ENCODE data around the gene CST7. TPM values are rescaled to one million over a fixed set of nuclear protein-coding genes. Genes with fewer than 3 reads are reported as not detected.

Gene CST7
- polyA plus RNA-seq, 1 of the 3 experiments (the other 2 are of a cell fraction), result 0.07 TPM

DNA sequence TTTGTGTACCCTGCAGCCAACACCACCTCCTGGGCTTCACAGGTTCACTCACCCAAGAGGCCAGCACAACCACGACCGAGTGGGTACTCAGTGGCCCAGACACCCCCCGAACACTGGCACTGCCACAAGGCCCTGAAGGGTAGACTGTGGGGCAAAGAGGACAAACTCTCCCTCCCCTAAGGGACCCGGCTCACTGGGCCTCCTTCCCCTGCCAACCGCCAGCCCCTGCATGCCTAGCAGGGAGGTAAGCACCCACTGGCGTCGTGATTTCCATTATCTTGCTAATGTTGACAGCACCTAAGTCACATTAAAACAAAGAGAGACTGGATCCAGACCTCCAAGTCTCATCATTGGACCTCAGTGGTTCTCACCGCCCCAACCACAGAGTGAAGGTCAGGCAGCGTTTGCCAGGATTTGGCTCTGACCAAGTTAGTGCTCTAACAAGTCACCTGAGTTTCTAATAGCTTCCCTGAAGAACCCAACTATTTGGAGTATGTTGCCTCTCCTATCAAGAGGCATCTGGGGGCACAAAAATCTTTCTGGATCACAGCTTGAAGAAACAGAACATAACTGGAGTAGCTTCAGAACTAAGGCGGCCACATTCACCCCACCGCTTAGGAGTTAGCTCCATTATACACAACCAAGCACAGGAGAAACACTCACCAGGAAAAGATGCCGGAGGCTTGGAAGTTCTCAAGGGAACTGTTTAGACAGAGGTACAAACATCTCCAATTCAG, 57.5 kb downstream of the CST7 start:
- Histone ChIP-seq H3K4me1 (ENCODE audit: control insufficient read depth in 1 of 2, insufficient read depth in 2 of 2, low read depth in 1 of 2, low read length in 1 of 2) (no peaks in the 10 kb centered on the region; a peak in 1 of 4 replicates), H3K4me3 (ENCODE audit: low read depth in 2 of 2, low read length in 1 of 2) (no peak overlapping the region), H3K9me2 (no peaks in the 10 kb centered on the region), H3K27ac (ENCODE audit: low read depth in 2 of 2, low read length in 1 of 2) (no peak overlapping the region), H3K4me2 (no peak overlapping the region), H3K9me3 (no peaks in the 10 kb centered on the region), H3K79me2 (ENCODE audit: insufficient read depth) (no peaks in the 10 kb centered on the region), H3K36me3 (replicated peaks in 1 of 2; ENCODE audit: control insufficient read depth in 1 of 2, insufficient read depth in 2 of 2, low read length in 1 of 2) (no peaks in the 10 kb centered on the region), H3K9ac (no peak overlapping the region), H2AFZ (ENCODE audit: low read depth) (no peak overlapping the region), H3F3A (replicated peaks; ENCODE audit: insufficient read depth) (no peaks in the 10 kb centered on the region), H4K20me1 (ENCODE audit: insufficient read depth) (no peaks in the 10 kb centered on the region), H3K27me3 (ENCODE audit: insufficient read depth) (no peaks in the 10 kb centered on the region)
- TF ChIP-seq FOXM1 (IDR thresholded peaks at IDR 0.05; ENCODE audit: low read depth), result no peak
- TF ChIP-seq, protein P1, sequence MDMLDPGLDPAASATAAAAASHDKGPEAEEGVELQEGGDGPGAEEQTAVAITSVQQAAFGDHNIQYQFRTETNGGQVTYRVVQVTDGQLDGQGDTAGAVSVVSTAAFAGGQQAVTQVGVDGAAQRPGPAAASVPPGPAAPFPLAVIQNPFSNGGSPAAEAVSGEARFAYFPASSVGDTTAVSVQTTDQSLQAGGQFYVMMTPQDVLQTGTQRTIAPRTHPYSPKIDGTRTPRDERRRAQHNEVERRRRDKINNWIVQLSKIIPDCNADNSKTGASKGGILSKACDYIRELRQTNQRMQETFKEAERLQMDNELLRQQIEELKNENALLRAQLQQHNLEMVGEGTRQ (IDR thresholded peaks at IDR 0.05; ENCODE audit: borderline replicate concordance, low read depth, low read length), result no peak
- TF ChIP-seq, protein P2, sequence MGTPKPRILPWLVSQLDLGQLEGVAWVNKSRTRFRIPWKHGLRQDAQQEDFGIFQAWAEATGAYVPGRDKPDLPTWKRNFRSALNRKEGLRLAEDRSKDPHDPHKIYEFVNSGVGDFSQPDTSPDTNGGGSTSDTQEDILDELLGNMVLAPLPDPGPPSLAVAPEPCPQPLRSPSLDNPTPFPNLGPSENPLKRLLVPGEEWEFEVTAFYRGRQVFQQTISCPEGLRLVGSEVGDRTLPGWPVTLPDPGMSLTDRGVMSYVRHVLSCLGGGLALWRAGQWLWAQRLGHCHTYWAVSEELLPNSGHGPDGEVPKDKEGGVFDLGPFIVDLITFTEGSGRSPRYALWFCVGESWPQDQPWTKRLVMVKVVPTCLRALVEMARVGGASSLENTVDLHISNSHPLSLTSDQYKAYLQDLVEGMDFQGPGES (IDR thresholded peaks at IDR 0.05; ENCODE audit: low read depth, low read length), result no peak
- no peak for TF ChIP-seq ELF1 (IDR thresholded peaks at IDR 0.05)
- no peak for TF ChIP-seq FOSL2 (IDR thresholded peaks at IDR 0.05; ENCODE audit: borderline replicate concordance, low read depth)
- TF ChIP-seq RFX5 (IDR thresholded peaks at IDR 0.05; ENCODE audit: low read length), result no peak
- no peak for TF ChIP-seq POLR2AphosphoS5 (IDR thresholded peaks at IDR 0.05; ENCODE audit: low read depth, low read length)
- 75% methylated on average over 11 of the region's 12 CpGs for WGBS (ENCODE audit: low lambda C conversion rate)
- POLR2A ChIA-PET, result no interaction called here
- no peak for DNase-seq
- CTCF ChIA-PET, result interaction anchor here (0.7 to 2.5 kb wide), 3 partner anchors 17 to 392 kb away, joined by 3 to 6 read pairs (median 3); no protein-coding TSS in a partner anchor

DNA sequence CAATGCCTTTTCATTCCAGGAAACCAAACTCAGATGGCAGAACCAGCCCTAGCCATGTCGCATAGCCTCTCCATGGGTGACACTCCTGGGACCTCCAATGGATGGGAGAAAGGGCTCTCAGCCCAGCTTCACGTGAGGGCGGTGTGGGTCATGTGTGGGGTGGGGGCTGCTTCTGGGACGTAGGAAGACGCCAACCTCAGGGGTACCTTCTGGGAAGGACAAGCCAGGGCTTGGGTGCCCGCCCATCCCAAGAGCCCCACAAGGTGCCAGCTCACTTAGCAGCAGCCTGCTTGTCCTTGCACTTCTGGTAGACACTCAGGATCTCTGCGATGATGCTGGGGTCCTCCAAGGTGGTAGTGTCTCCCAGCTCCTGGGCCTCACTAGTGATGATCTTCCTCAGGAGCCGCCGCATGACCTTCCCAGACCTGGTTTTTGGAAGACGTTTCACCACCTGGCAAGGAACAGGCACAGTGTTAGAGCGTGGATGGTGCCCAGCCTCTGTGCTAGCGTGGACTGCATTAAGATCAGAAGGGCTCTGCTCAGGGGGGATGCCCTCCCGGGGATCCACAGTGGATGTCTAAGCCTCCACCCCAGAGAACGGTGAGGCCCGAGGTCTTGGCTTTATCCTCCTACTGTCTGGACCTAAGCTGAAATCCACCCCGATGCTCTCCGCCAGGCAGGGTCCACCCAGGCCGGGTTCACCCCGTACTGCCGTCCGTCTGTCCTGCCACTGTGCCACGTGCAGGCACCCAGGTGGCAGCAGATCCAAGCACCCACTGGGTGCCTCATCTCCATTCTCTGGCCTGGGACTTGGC, 58.6 kb downstream of the CST7 start:
- no peaks in the 10 kb centered on the region for H3K9me2 ChIP-seq
- POLR2A ChIA-PET, result no interaction called here

More for the DNA sequence above, 58.6 kb downstream of the CST7 start:
- no peaks in the 10 kb centered on the region for H3K79me2 ChIP-seq (ENCODE audit: insufficient read depth)
- no peak overlapping the region for H3K4me2 ChIP-seq
- no peaks in the 10 kb centered on the region for H3F3A ChIP-seq (replicated peaks; ENCODE audit: insufficient read depth)
- no peaks in the 10 kb centered on the region; a peak in 1 of 4 replicates for H3K4me1 ChIP-seq (ENCODE audit: control insufficient read depth in 1 of 2, insufficient read depth in 2 of 2, low read depth in 1 of 2, low read length in 1 of 2)
- 74% methylated on average over 11 of the region's 22 CpGs for WGBS (ENCODE audit: low lambda C conversion rate)
- no peak overlapping the region for H3K27ac ChIP-seq (ENCODE audit: low read depth in 2 of 2, low read length in 1 of 2)
- H2AFZ ChIP-seq (ENCODE audit: low read depth), result no peak overlapping the region
- CTCF ChIA-PET, result interaction anchor here (0.6 to 2.7 kb wide), 3 partner anchors 12 to 71 kb away, joined by 3 to 10 read pairs (median 3); no protein-coding TSS in a partner anchor
- H3K9me3 ChIP-seq, result no peaks in the 10 kb centered on the region
- H3K9ac ChIP-seq, result no peak overlapping the region
- H3K36me3 ChIP-seq (replicated peaks in 1 of 2; ENCODE audit: control insufficient read depth in 1 of 2, insufficient read depth in 2 of 2, low read length in 1 of 2), result no peaks in the 10 kb centered on the region
- H4K20me1 ChIP-seq (ENCODE audit: insufficient read depth), result no peaks in the 10 kb centered on the region
- TF ChIP-seq, protein P3, sequence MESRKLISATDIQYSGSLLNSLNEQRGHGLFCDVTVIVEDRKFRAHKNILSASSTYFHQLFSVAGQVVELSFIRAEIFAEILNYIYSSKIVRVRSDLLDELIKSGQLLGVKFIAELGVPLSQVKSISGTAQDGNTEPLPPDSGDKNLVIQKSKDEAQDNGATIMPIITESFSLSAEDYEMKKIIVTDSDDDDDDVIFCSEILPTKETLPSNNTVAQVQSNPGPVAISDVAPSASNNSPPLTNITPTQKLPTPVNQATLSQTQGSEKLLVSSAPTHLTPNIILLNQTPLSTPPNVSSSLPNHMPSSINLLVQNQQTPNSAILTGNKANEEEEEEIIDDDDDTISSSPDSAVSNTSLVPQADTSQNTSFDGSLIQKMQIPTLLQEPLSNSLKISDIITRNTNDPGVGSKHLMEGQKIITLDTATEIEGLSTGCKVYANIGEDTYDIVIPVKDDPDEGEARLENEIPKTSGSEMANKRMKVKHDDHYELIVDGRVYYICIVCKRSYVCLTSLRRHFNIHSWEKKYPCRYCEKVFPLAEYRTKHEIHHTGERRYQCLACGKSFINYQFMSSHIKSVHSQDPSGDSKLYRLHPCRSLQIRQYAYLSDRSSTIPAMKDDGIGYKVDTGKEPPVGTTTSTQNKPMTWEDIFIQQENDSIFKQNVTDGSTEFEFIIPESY (IDR thresholded peaks at IDR 0.05; ENCODE audit: borderline replicate concordance, low read depth), result no peak
- TF ChIP-seq, protein P4, sequence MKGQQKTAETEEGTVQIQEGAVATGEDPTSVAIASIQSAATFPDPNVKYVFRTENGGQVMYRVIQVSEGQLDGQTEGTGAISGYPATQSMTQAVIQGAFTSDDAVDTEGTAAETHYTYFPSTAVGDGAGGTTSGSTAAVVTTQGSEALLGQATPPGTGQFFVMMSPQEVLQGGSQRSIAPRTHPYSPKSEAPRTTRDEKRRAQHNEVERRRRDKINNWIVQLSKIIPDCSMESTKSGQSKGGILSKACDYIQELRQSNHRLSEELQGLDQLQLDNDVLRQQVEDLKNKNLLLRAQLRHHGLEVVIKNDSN (IDR thresholded peaks at IDR 0.05; ENCODE audit: borderline replicate concordance, low read depth), result no peak
- no peak for TF ChIP-seq TAF1 (IDR thresholded peaks at IDR 0.05; ENCODE audit: borderline replicate concordance, low read depth, low read length)
- no peak for TF ChIP-seq YY1 (IDR thresholded peaks at IDR 0.05; ENCODE audit: low read depth)
- no peak for TF ChIP-seq TEAD4 (IDR thresholded peaks at IDR 0.05; ENCODE audit: borderline replicate concordance, insufficient read depth)
- TF ChIP-seq TCF12 (IDR thresholded peaks at IDR 0.05), result no peak
- no peak for TF ChIP-seq NFIC (IDR thresholded peaks at IDR 0.05; ENCODE audit: borderline replicate concordance)
- TF ChIP-seq, protein P5, sequence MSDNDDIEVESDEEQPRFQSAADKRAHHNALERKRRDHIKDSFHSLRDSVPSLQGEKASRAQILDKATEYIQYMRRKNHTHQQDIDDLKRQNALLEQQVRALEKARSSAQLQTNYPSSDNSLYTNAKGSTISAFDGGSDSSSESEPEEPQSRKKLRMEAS (IDR thresholded peaks at IDR 0.05; ENCODE audit: low read depth), result no peak
- no peak for DNase-seq
- no peaks in the 10 kb centered on the region for H3K27me3 ChIP-seq (ENCODE audit: insufficient read depth)
- no peak overlapping the region for H3K4me3 ChIP-seq (ENCODE audit: low read depth in 2 of 2, low read length in 1 of 2)

Data from SK-N-SH (cell line).